ENCODE results near the gene SLX9.

Gene SLX9

DNA sequence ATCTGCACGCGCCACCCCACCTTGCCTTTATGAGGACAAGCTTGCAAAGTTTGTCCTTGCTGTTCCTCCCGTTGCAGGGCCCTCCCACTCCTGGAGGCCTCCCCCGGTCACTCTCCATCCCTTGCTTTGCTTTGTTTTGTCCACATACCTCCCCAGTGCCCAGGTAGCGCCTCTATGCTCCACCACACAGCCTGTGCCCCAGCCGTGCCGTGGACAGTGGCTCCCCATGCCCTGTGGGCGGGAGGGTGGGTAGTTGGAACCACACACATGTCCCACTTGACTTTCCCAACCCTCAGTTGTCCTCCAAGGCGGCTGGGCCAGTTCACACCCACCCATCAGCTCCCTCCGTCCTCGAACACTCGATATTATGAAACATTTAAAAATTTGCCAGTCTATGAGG, 24.6 kb downstream of the SLX9 start:
- no peak for FAIRE-seq
- DNase-seq (ENCODE audit: insufficient read length) = no peak
- no peak for TF ChIP-seq TAF1 (IDR thresholded peaks at IDR 0.05; ENCODE audit: borderline replicate concordance, low read depth, low read length)

DNA sequence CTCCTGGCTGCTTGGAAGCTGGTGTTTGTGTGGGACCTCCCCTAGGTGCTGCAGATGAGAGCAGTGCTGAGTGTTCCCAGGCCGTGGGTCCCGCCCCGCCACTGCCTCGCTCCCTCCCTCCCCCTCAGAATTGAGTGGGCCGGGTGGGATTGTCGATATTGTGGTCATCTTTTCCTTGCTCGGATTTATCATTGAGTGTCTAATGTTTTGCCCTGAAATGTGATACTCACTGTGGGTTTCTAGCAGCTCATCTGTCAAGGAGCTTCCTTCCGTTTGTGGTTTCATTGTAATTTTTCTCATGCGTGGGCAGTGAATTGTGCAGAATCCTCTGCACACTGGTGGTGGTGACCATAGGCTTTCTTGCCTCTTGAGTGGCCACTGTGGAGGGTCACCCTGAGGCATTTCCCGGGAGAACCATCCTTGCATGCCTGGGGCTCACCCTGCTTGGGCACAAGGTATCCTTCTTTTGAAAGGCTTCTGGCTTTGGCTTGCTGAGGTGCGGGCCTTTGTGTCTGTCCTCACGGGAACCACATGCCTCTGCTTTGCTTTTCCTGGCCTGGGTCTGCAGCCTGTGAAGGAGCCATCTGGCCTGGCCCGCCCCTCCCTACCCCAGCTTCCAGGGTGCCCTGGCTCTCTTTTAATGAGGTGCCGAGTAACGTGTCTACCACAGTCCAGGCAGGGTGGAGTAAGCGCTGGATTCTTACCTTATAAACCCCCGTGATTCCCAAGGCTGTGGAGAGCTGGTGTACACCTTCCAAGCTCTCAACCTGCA, 25.6 kb downstream of the SLX9 start:
- FAIRE-seq (no peak), DNase-seq (ENCODE audit: insufficient read length) (no peak)
- TF ChIP-seq TAF1 (IDR thresholded peaks at IDR 0.05; ENCODE audit: borderline replicate concordance, low read depth, low read length) (no peak), POLR2AphosphoS5 (IDR thresholded peaks at IDR 0.05; ENCODE audit: low read depth, low read length) (no peak), POLR2A (IDR thresholded peaks at IDR 0.05; ENCODE audit: low read depth, low read length) (no peak)

DNA sequence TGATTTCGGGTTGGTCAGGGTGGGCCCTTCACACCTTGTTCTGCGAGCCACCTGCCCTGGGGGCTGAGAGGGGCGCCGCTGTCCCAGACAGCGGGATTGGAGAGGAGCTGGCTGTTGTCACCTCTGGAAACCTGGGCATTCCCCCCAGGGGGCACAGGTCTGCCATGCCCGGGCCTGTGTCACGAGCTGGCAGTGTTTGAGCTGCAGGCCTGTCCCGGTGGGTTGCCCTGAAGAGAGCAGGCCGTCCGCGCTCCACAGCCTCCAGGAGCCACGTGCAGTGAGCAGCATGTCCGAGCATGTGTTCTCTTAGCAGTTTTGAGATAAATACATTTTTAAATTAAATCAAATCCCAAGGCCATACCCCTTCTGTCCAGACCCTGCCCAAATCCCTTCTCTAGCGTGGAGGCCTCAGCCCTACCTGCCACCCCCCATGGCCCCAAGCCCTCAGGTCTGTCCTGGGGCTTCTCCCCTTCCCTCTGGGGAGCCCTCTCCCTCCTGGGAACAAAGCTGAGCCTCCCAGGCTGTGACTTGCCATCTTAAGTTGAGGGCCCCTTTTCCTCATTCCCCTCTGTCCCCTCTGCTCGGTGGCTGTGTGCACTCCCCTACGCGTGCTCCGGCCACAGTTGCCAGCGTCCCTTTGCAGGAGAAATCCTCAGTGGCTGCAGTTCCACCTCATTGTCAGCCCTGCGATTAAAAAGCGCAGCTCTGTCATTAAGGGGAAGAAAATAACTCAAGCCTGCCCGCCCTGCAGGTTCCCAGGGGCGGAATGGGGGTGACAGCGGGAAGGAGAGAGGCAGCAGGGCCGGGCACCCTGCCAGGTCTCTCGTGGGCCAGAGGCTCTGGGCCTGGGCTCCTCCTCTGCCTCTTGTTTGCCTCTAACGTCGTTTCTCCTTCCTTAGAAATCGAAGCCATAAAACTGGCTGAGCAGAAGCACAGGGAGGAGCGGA, 26.6 kb downstream of the SLX9 start:
- DNase-seq (ENCODE audit: insufficient read length) = no peak
- TF ChIP-seq POLR2AphosphoS5 (IDR thresholded peaks at IDR 0.05; ENCODE audit: low read depth, low read length) (no peak), POLR2A (IDR thresholded peaks at IDR 0.05; ENCODE audit: low read depth, low read length) (no peak), TAF1 (IDR thresholded peaks at IDR 0.05; ENCODE audit: borderline replicate concordance, low read depth, low read length) (no peak)
- FAIRE-seq = no peak

DNA sequence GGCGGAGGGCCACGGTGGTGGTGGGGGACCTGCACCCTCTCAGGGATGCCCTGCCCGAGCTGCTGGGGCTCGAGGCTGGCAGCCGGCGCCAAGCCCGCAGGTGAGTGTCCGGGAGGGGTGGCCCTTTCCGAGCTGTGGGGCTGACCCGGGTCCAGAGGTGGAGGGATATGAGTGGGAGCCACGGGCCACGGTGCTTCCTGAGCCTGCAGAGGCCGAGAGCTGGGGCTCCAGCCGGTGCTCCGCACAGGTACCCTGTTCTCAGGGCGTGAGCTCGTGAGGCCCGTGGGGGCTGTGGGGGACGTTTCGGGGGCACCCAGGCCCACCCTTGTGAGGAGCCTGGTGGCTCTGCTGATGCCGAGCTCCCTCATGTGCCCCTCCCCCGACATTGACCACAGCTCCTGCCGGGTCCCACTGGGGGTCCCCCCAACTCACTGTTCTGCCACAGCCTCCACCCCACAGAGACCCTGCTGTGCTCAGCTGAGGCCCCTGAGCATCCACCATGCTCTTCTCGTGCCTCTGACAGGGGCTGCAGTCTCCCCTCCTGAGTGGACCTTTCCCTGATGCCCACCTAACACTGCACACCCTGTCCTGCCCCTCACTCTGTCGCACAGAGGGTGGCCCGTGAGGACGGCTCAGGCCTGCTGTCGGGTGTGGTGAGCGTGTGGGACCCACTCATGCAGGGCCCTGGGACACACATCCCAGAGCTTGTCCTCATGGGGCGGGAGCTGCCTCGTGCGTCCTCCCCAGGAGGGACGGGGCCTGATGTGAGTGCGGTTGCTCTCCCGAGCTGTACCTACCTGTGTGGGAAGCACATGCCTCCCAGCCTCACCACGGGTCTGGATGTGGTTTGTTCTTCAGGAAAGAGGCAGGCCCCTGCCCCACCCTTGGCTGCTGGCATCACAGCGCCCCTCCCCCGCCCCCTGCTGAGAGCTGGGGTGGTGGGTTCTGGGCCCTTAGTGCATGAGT, 27.5 kb downstream of the SLX9 start:
- no peak for TF ChIP-seq POLR2AphosphoS5 (IDR thresholded peaks at IDR 0.05; ENCODE audit: low read depth, low read length)
- TF ChIP-seq TAF1 (IDR thresholded peaks at IDR 0.05; ENCODE audit: borderline replicate concordance, low read depth, low read length) = no peak
- no peak for TF ChIP-seq POLR2A (IDR thresholded peaks at IDR 0.05; ENCODE audit: low read depth, low read length)
- no peak for DNase-seq (ENCODE audit: insufficient read length)
- no peak for FAIRE-seq

DNA sequence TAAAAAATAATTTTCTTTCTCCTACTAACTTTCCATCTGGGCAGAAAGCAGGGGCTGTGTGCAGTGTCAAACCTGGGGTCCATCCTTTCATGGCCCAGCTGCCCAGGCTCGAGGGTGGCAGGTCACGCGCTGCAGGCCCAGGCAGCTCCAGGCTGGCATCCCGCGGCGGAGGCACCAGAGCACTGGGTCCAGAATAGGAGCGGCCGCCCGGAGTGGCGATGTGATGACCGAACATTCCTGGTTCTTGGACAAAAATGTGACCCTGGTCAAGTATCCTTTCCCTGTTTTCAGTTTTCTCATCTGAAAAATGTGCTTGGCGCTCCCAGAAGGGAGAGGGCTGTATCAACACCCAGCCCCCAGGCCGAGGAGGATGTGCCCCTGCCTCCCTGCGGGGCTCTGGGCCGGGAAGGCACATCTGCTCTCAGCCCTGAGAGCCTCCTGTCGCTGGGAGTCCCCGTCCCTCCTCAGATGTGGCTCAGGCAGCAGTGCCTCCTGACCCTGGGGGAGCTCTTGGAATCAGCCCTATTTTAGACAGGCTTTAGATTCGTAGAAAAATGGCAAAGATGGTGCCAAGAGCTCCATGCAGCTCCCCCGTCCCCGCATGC, 29.3 kb downstream of the SLX9 start:
- DNase-seq (ENCODE audit: insufficient read length) (no peak), FAIRE-seq (no peak)
- TF ChIP-seq TAF1 (IDR thresholded peaks at IDR 0.05; ENCODE audit: borderline replicate concordance, low read depth, low read length) (no peak), POLR2AphosphoS5 (IDR thresholded peaks at IDR 0.05; ENCODE audit: low read depth, low read length) (no peak), POLR2A (IDR thresholded peaks at IDR 0.05; ENCODE audit: low read depth, low read length) (no peak)

DNA sequence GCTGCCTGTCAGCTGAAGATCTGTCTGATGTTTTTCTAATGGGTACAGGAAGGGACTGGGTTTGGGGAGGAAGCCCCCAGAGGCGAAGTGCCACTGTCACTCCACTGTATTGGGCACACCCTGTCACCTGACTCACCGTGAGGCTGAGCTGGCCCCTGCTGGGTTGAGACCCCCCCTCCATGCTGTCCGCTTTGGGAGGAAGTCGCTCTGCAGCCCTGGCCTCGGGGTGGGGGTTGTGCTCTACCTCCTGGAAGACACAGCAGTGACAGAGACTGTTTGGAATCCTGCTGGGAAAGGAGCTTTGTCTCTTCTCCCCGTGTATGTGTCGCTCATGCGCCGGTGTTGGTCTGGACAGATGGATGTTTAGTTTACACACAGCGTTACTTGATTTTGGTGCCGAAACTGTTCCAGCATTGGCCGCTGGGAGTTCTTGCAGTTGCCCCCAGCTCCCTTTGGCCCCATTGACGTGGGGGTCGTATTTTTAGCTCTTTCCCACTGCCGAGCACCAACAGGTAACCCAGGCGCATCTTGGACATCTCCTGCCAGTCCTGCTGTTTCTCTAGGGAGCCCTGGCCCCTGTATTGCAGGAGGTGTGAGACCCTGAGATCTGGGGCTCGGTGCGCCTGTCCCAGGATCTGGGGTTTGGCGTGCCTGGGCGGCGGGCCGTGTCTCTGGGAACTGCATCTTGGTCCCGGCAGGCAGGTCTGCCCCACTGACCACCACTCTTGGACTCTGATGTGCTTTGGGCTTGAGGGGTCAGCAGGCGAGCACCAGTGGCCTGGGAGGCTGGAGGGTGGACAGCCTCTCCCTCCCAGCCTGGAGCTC, 30.3 kb downstream of the SLX9 start:
- TF ChIP-seq TAF1 (IDR thresholded peaks at IDR 0.05; ENCODE audit: borderline replicate concordance, low read depth, low read length) (no peak), POLR2A (IDR thresholded peaks at IDR 0.05; ENCODE audit: low read depth, low read length) (no peak), POLR2AphosphoS5 (IDR thresholded peaks at IDR 0.05; ENCODE audit: low read depth, low read length) (no peak)
- DNase-seq (ENCODE audit: insufficient read length) (no peak), FAIRE-seq (no peak)

DNA sequence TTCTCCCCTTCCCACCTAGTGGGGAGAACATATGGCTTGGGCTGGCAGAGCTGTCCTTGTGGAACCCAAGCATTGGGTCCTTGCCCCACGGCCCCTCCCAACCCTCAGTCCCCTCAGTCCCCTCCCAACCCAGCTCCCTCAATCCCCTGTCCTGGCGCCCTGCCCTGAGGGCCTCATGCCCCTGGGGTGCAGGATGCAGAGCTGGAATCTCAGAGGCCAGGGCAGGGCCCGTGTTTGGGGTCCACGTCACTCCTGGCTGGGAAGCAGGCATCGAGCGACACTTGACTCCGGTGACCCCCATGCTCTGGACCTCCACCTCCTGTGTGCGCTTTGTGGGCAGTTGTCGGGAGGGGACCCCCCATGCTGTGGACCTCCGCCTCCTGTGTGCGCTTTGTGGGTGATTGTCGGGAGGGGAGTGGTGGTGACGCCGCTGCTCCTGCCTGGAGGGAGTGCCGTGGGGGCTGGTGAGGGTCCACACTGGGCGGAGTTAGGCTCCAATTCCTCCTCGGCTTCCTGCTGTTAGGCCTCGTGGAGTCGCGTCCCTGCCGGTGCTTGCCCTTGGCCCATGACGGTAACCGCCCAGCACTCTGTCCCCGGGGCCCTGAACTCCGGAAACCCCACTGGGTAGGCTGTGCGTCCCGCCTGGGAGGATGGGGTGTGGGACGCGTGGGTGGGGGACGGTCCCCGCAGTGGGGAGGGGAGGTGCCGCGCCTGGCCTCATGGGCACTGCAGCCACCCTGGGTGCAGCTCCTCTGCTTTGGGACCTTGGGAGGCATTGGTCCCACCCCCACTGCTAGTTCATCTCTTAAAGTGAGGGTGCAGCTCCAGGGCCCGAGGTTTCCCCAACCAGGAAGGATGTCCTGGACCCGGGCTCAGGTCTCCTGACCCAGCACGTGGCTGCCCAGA, 31.2 kb downstream of the SLX9 start:
- no peak for DNase-seq (ENCODE audit: insufficient read length)
- TF ChIP-seq POLR2A (IDR thresholded peaks at IDR 0.05; ENCODE audit: low read depth, low read length) (no peak), POLR2AphosphoS5 (IDR thresholded peaks at IDR 0.05; ENCODE audit: low read depth, low read length) (no peak)
- no peak for FAIRE-seq

DNA sequence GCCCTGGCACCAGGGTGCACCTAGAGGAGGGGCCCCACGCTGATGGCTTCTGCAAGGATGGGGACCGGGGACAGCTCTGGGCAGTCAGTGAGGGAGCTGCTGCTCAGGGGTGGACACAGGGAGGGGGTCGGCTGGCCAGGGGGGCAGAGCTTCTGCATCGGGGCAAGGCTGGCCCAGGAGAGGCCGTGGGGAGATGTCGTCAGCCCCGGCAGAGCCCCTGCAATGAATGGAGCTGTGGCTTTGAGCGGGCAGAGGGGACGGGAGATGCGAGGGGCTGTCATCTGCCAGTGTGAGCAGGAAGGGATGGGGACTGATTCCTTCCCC, 31.8 kb downstream of the SLX9 start:
- TF ChIP-seq POLR2AphosphoS5 (IDR thresholded peaks at IDR 0.05; ENCODE audit: low read depth, low read length) = no peak
- TF ChIP-seq TAF1 (IDR thresholded peaks at IDR 0.05; ENCODE audit: borderline replicate concordance, low read depth, low read length) = no peak
- TF ChIP-seq POLR2A (IDR thresholded peaks at IDR 0.05; ENCODE audit: low read depth, low read length) = no peak
- FAIRE-seq (no peak), DNase-seq (ENCODE audit: insufficient read length) (no peak)

DNA sequence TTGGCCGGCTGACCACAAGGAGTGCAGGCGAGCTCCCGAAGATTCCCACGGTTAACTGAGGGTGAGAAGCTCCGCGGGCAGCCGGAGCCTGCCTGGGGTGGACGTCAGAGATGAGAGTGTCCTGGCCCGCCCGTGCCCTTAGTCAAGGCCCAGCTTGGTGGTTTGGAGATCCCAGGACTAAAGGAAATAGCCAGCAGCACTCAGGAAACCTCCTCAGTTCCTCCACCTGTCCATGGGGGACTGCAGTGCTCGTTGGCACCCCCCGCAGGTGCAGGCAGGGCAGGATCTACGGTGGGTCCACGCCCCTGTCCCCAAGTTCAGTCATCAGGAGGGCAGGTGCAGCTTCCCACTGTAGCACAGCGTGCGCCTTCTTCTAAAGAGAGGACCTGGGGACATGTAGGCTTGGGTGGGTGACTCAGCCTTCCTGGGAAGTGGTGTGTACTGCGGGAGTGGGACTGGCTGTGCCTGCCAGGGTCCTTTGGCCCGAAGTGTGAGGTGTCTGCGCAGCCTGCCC, 32.5 kb downstream of the SLX9 start:
- no peak for DNase-seq (ENCODE audit: insufficient read length)
- TF ChIP-seq POLR2A (IDR thresholded peaks at IDR 0.05; ENCODE audit: low read depth, low read length) (no peak), TAF1 (IDR thresholded peaks at IDR 0.05; ENCODE audit: borderline replicate concordance, low read depth, low read length) (no peak), POLR2AphosphoS5 (IDR thresholded peaks at IDR 0.05; ENCODE audit: low read depth, low read length) (no peak)
- FAIRE-seq = no peak
